Left lobe of liver (tissue), 2 donors: ENCODE measurements around the gene DNLZ. TPM values are rescaled to one million over a fixed set of nuclear protein-coding genes. Genes with fewer than 3 reads are reported as not detected.
A peak's percentile ranks its signal among the peaks of the same experiment; 100 is the strongest.

Experiments
- ATAC-seq: fragments of 200-7000 bp; cut with Tn5 transposase; one replicate; pipeline ENCODE4 v1.9.1; 2020; ENCODE audit warnings: mild to moderate bottlenecking, moderate library complexity
- DNase-seq: peaks from one replicate; pipeline ENCODE4 v3.0.0-alpha.2; 2020; ENCODE audit warnings: low spot score
- total RNA-seq: library from RNA; stranded (reverse); gene quantifications from one replicate; pipeline ENCODE4 v1.2.1, GENCODE V29; 2021
- donor health status: DM: no; HTN: no; CAD: no; lungs with moderate emphysema.
- donor health status: DM: no; HTN: yes; CAD: no.

The DNLZ gene
- total RNA-seq, 1 donor from 2014 or later = 13.8 TPM

DNA sequence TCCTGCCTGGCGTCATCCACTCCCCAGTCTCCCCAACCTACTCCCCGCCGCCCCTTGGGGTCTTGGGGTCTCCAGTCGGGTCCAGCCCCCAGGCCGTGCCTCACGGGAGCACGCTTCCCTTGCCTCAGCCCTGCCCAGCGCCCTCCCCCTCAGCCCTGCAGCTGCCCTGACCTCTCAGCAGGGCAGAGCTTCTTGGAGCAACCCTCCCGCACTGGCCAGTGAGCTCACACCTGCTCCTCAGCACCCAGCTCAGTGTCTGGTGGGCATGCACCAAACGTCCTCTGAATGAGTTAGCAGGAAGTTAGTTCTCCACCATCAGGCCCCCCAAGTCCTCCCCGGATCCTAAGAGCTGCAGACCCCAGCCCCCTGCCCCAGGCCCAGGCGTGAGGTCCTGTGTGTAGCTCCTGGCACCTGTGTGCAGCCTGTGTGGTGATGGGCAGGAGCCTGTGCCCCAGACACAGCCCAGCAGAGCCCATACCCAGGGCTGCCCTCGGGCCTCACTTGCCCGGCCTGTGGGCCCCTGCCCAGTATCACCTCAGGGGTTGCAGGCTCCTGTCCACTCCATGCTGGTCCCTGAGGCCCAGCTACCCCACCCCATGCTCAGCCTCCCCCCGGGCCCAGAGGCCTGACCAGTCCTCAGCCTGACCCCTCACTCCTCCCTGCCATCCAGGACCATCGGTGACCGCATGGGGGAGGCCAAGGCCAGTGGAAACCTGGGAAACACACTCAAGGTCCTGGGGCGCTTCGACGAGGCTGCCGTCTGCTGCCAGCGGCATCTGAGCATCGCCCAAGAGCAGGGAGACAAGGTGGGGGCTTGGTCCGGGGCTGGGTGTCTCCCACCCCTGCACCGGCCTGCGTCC, 28.0 kb downstream of the DNLZ start:
- no peak for DNase-seq
- ATAC-seq = no peak

DNA sequence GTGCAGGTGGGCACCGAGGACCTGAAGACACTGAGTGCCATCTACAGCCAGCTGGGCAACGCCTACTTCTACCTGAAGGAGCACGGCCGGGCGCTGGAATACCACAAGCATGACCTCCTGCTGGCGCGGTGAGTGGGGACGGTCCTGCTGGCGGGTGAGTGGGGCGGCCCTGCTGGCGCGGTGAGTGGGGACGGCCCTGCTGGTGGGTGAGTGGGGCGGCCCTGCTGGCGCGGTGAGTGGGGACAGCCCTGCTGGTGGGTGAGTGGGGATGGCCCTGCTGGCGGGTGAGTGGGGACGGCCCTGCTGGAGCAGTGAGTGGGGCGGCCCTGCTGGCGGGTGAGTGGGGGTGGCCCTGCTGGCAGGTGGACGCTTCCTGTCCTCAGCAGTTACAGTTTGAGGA, 29.0 kb downstream of the DNLZ start:
- ATAC-seq (no peak), DNase-seq (no peak)

DNA sequence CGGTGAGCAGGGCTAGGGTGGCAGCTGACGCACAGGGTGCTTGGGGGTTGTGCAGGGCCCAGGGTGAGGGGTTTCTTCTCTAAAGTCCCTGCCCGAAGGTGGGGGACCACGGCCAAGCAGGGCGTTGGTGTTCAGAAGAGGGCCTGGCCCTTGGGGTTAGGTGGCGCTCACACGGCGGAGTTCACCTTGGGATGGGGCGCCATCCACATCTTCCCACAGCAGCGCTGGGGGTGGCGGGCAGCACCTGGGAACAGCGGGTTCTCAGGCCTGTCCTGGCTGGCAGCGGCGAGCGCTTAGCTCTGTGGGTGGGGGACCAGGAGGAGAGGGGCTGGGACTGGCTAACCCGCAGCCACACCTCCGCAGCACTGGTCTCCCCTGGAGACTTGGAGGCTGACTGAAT, 30.1 kb downstream of the DNLZ start:
- no peak for DNase-seq
- ATAC-seq = no peak

DNA sequence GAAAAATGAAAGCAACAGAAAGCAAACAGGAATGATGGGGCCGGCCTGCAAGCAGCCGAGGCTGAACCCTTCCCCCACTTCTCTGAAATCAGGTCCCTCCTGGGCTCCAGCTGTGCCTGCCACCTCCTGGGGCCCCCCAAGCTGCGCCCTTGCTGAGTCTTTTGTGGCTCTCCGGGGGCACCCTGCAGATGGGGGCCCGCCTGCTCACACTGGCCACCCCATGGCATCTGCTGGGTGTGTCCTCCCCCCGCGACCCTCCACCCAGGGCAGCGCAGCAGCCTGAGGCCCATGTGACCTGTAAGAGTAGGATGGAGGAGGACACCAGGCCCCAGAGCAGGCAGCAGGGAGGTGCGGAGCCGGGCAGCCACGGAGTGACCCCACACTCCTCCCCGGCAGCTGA, 30.5 kb downstream of the DNLZ start:
- DNase-seq = no peak
- ATAC-seq = no peak

DNA sequence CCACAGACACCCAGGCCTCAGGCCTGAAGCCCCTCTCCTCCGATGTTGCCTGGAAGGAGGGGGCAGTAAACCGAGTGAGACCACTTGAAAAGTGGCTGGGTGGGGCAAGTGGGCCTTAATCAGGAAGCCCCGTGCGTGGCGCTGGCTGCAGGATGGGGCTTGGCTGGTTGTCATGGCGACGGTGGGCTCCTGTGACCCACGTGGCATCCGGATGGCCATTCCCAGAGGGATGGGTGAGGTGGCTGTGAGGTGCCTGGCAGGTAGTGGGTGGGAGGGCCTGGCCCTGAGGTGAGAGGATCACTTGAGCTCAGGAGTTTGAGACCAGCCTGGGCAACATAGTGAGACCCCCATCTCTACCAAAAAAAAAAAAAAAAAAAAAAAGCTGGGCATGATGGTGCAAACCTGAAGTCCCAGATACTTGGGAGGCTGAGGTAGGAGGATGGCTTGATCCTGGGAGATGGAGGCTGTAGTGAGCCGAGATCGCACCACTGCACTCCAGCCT, 31.0 kb downstream of the DNLZ start:
- DNase-seq = no peak
- ATAC-seq = no peak

DNA sequence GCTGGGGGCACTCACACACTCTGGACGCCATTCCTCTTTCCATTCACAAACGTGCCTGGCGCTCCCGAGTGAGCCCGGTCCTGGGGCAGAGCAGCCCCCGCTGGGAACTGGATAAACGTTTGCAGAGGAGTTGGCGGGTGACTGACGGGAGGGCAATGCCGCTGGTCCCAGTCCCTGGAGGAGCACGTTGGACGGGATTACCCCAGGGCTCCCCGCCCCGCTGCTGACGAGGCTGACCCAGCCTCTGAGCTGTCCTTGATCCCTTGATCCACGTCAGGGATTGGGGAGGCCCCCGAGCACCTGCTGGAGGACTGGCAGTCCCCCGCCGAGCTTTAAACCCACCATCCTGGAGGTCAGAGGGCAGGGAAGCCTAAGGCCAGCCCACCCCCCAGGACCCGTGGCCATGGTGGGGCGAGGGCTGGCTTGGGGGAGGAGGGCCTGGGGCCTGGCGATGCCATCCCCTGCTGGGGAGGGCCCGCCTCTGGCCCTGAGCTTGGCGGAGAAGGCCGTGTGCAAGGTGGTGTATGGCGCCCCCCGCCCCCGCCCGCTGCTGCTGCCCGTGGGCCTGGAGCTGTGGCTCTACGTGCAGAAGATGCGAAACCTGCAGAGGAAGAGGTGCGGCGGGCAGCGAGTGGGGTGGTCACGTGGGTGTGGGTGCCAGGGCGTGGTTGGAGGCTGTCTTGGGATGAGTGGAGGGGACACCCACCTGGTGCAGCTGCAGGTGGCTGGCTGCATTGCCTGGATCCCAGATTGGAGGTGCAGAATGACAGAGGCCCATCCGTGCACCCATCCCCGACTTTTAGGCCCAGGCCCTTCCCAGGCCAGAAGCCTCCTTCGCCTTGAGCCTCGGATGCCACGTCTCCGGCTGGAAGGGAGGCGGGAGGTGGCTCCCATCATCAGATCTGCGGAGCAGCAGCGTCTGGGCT, 31.7 kb downstream of the DNLZ start:
- ATAC-seq (no peak), DNase-seq (no peak)

DNA sequence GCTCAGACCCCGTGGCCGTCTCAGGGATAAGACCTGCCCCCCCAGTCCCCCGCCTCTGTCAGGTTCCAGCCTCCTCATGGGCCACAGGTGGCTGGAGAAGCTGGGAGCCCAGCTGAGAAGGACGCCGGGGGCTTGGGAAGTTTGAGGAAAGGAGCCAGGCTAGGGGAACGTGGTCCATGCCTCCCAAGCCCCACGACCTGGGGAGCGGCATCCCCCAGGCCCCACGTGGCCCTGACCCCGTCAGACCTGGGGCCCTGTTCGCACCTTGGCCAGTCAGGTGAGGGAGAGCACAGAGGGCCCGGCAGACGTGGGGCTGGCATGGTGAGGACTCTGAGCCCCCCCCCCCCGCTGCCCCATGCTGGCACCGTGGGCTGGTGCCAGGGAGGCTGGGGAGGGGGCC, 32.5 kb downstream of the DNLZ start:
- no peak for DNase-seq
- ATAC-seq = no peak

DNA sequence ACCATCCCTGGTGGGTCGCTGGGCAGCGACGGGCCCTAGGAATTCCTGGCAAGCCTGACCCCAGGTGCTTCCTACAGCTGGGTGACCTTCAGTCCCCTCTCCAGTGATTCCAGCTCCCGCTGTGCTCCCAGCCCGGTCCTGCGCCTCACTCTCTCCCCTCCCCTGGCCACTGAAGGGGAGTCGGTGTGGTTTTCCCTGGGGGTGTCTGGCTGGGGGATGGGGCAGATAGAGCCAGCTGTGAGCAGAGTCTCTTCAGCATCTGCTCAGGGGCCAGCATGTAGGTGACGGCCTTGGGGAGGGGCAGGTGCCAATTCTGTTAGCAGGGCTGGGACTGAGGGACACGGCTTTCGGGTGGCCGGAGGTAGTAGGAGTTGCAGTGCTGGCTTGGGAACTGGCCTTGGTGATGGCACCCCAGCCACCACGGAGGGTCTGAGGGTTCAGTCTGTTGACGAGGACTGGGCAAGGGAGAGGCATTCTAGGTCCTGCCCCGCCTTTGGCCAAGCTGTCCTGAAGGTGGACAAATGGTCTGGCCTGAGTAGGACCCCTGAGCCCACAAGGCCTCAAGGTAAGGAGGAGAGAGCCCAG, 33.0 kb downstream of the DNLZ start:
- DNase-seq (no peak), ATAC-seq (no peak)

DNA sequence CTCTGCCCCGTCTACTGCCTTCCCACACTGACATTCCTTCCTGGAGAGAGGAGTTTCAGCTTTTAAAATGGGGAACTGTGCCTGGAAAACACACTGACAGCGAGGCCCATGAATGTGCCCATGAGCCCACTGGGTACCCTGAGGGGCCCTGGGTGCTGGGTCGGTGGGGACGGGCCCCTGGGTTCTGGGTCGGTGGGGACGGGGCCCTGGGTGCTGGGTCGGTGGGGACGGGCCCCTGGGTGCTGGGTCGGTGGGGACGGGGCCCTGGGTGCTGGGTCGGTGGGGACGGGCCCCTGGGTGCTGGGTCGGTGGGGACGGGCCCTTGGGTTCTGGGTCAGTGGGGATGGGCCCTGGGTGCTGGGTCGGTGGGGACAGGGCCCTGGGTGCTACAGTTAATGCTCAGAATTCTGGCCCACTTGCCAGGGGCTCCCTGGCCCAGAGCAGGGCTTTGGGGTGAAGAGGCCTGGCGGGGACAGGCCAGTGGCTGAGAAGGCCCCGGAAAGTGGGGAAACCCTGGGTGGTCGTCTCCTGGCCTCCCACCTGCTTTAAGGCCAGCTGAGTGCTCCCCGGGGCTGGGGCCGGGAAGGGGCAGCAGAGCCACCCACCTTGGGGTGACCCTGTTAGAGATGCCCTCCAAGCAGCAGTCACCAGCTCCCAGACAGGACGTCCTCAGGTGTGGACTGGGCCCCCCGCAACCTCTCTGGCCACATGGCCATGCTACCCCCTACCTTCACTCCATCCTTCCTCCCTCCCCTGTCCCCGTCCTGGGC, 33.7 kb downstream of the DNLZ start:
- ATAC-seq (no peak), DNase-seq (no peak)

DNA sequence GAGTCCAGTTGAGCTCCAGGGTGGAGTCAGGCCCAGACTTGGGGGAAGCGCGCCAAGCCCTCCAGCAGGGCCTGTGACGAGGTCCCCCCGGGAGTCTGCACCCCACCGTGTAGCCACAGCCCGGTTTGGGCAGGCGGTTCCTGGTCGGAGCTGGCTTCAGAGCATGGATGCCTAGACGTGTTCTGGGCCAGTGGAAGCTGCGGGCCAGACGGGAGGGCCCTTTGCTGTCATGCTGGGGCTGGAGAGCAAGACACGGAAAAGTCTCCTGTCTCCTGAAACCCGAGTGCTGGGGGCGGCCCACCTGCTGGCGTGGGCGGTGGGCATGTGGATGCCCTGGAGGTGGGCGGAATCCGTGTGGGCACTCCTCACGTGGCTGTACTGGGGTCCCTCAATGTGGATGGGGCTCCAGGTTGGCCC, 34.3 kb downstream of the DNLZ start:
- no peak for DNase-seq

DNA sequence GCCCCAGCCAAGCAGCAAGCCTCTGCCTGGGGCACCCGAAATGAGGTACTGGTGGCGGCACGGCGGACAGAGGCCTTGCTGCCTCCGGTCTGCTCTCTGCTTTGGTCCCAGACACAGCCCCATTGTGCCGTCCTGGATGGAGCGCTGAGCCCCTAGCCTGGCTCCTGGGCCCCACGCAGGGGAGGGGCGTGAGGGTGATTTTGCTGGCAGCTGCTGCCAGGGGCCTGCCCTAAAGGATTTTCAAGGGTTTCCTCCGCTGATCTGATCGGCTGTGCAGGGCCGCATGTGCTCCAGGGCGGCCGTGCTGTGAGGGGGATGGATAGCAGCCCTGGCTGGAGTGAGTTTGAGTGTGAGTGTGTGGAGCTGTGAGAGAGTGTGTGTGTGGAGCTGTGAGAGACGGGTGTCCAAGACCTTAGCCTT, 34.9 kb downstream of the DNLZ start:
- ATAC-seq = no peak
- DNase-seq = no peak

More for the DNA sequence above, 34.3 kb downstream of the DNLZ start:
- no peak for ATAC-seq

DNA sequence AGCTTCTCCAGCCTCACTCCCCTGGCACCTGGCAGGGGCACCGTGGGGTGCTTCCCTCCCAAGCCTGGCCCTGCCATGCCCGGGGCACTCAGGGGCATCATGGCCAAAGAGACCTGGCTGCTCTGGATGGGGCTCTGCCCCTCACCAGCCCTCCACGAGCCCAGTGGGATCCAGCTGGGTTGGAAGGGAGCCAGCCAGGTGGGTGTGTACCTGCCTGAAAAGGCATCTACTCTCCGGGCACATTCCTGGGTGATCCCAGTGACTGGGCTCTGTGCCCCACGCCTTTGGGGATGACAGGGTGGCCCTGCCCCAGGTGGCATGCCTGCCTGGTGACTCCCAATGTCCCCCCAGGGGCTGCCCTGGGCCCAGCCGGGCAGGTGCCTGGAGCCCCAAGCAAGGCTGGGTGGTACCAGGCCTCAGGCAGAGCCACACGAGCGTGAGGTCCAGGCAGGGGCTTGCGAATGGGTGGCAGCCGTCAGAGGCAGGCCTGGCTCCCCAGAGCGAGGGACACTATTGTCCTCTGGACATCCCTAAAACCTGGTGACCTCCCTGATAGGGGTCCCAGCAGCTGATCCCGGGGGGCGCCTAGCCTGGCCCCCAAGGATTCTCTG, 35.4 kb downstream of the DNLZ start:
- ATAC-seq (no peak), DNase-seq (no peak)

DNA sequence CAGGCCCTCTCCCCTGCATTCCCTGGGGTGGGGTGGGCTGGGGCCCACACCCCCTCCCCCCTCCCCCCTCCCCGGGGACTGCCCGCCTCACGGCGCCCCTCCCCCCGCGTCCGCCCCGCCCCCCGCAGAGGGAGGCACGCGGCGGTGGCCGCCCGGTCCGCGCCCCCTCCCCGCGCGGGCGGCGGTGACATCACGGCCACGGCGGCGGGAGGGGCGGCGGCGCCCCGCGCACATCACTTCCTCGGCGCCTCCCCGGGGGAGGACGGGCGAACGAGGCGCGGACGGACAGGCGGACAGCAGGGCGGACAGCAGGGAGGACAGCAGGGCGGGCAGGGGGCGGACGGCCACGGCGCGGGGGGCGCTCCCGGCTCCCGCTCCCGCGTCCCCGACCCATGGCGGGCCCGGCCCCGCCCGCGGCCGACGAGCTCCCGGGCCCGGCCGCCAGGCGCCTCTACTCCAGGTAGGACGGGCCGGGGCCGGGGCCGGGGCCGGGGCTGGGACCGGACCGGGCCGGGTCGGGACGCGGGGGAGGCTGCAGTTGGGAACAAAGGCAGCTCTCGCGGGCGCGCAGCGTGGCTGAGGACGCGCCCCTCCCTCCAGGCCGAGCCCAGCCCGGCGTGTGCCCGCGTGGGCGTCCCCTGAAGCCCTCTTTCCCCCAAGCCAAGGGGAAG, 36.1 kb downstream of the DNLZ start, which contains the start of gene GPSM1:
Gene GPSM1 (plus strand): TSS at position 236 of the 671 bp plus-strand sequence. CDS start 157 bp downstream, at position 393.
- ATAC-seq = peak; percentile 41

DNA sequence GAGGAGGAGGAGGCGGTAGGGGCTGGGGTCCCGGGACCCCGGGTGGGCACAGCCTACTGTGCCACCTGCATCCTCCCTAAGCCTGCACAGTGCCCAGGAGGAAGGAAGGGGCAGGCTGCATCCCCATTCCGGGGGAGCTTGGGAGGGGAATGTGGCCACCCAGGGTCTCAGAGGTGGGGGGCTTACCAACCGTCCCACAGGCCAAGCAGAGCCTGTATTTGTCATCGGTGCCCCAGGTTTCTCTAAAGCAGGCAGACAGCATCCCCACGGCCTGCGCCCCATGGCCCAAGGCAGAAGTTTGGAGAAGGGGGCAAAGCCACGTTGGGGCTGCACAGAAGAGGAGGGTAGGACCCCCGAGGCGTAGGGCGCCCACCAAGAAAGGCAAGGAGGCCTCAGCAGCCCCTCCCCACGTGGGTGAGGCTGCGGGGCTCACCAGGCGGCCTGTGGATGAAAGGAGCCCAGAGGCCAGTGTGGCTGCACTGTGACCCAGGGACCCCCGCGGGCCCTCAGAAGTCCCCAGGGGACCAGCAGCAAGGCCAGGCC, 36.7 kb downstream of the DNLZ start:
- DNase-seq (no peak), ATAC-seq (no peak)

More for the DNA sequence above, 36.1 kb downstream of the DNLZ start, which contains the start of gene GPSM1:
- no peak for DNase-seq

DNA sequence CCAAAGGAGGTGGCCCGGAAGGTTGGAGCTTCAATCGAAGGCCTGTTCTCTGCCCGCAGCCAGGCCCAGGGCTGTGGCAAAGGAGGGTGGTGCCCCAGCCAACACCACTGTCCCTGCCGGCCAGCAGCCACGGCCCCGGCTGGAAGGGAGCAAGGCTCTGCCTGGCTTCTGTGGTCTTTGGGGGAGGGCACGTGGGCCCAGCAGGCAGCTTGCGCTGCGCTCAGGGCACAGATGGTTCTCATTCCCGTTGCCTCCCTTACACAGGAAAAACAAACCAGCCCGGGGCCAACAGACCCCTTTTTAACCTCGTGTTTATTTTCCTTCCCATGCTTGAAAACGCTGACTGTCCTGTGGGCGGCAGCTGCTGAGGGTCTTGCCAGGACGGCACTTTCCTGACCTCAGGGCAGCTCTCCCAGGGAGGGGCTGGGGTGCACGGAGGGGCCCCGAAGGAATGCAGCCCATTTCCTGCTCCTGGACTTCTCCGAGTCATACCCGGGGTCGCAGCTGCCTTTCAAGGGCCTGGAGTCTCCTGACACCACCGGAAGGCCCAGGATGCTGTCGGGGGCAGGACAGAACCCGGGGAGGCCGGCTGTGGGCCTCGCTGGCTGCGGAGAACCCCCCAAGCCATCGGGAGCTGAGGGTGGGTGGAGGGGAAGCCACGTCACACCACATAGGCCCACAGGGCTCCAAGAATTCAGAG, 37.3 kb downstream of the DNLZ start:
- no peak for ATAC-seq

DNA sequence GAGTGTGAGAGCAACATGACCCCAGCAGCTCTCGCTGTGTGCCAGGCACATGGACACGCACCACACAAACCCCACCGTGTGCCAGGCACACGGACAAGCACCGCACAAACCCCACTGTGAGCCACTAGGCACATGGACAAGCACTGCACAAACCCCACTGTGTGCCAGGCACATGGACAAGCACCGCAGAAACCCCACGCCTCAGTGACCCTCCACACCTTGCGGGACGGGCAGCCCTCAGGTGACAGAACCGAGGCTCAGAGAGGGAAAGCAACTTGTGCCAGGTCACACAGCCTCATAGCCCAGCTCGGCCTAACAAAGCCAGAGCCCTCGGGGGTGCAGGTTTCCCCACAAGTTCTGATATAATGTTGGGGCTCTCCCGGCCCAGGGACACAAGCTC, 38.2 kb downstream of the DNLZ start:
- ATAC-seq (no peak), DNase-seq (no peak)

More for the DNA sequence above, 37.3 kb downstream of the DNLZ start:
- no peak for DNase-seq

DNA sequence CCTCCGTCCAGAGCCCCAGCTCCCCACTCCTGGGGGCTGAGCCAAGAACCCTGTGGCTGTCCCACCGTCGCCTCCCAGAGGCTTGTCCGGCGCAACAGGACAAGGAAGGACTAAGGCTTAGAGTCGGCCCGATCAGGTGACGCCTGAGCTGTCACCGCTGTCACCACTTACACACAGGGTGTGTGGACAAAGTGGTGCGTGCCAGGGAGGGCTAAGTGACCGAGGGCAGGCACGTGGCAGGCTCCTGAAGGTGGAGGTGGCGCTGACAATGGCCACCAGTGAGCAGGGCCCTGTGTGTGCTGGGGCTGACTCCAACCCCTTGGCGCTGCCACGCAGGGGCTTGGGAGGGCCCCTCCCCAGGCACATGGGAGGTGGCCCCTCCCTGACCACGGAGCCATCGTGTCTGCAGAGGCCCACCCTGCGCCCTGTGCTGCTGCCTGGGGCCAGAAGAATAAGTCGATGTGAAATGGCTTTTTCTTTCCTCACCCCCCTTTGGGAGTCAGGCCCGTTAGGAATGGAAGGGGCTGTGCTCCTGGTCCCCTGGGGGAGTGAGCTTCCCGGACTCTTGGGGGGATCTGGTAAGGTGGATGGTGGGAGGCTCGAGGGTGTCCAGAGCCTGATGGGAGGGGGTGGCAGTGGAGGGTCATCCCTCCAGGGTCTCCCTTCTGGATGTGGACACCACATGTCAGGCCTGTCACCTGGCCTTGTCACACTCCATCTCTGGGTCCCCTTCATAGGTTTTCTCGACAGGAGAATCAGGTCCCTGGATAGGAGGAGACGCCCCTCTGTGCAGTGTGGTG, 38.8 kb downstream of the DNLZ start:
- DNase-seq (no peak), ATAC-seq (no peak)
